ENCODE results near the gene NRCAM. TPM values are rescaled to one million over a fixed set of nuclear protein-coding genes. Genes with fewer than 3 reads are reported as not detected.

NRCAM gene
- total RNA-seq, 1 donor from 2014 or later, result 16.2 TPM

- DNase-seq, result no peak
Observed at GRCh38 chr7:108307194-108307593, 149.0 kb downstream of the NRCAM start.

GRCh38 chr7:108303332-108303731, 152.9 kb downstream of the NRCAM start:
- DNase-seq, result no peak

DNA sequence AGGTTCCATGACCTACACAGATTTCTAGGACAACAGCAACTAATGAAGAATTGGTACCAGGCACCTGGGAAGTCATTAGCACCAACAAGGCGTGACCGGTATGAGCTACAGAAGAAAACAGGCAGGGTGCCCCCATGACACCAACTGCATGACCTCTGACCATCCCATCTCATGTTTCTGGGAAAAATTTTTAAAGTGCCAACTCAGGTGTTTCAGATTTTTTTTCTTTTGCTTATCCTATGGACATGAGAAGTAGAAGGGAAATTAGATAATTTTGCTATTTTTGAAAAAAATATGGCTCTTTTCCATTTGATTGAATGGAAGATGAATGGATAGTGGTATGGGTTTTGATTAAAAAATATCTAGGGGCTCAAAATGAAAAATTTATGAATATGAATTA, 154.8 kb downstream of the NRCAM start:
- no peak for DNase-seq

GRCh38 chr7:108299251-108299973, 156.8 kb downstream of the NRCAM start:
- no peak for DNase-seq

DNA sequence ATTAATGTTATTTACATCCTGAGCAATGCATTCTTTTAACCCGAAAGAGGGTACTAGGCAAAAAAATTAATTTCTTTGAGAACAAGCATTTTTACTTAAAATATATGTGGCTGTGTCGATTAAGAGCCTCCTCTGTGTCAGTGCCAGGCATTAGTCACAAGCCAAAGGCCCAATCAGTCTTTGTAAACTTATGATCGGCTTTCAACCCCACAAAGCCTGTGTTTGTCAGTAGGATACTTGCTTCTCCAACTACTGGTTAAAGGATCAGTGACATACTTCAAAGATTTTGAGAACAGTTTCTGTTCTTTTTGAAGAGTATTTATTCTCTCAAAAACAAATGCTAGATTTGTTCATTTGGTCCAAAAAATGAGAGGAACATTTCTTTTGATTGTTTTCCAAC, 159.3 kb downstream of the NRCAM start:
- no peak for DNase-seq

DNA sequence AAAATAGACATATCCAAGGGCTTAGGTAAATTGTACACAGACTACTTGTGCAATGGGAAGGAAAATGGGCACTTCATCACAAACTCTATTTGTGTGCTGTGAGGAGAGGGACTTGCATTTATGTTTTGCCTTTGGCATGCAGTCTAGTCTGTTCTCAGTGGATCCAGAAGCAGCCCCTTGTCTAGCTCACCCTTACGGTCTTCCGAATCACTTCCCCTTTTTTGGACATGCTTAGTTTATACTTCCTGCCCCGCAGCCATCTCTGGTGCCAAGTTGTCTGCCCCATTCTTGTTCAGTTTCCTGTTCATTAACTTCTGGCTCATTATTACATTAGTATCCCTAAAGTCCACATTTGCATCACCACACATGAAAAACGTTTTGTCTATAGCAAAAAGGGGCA, 161.6 kb downstream of the NRCAM start:
- DNase-seq, result no peak

- no peak for DNase-seq
Observed at GRCh38 chr7:108293149-108293612, 163.1 kb downstream of the NRCAM start.

GRCh38 chr7:108292541-108292940, 163.7 kb downstream of the NRCAM start:
- no peak for DNase-seq

DNA sequence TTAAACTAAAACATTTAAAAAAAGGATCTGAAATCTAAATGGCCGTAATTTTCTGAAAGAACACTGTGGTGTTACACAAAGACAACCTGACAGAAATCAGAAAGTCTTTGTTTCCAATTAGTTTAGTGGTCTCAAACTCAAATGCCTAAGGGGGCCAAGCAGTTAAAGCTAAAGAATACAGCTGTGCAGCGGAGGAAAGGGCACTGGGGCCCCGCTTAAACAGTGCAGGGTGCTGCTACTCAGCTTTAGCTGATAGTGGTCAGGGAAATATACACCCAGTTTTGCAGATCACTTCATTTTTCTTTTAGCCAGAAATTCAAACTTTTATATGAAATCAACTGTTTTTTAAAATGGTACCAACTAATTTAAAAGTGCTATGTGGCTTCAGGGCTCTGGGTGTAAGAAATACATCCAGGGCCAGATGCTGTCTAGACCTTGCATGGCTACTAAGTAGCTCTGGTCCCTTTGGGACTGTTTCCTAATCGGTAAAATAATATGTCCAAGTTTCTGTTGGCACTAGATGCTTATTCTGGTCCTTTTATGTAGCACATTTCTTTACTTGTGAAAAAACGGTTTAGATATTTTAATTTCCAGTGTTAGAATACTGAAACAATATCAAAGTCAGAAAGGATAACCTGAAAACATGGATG, 164.3 kb downstream of the NRCAM start:
- DNase-seq, result no peak

DNA sequence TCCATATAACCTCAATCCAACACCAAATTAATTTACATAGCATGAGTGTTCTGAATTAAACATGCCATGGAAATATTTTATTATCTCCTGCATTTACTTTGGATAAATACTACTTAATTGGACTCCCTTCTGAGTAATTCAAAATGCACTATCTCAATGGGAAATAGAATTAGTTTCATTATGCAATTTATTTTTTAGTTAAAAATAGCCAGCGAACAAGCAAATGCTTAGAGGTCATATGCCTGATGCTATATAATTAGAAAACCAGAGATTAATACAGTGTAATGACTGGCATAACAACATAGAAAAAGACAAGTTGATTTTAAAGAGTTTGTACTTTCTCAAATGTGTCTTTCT, 165.1 kb downstream of the NRCAM start:
- no peak for DNase-seq

DNA sequence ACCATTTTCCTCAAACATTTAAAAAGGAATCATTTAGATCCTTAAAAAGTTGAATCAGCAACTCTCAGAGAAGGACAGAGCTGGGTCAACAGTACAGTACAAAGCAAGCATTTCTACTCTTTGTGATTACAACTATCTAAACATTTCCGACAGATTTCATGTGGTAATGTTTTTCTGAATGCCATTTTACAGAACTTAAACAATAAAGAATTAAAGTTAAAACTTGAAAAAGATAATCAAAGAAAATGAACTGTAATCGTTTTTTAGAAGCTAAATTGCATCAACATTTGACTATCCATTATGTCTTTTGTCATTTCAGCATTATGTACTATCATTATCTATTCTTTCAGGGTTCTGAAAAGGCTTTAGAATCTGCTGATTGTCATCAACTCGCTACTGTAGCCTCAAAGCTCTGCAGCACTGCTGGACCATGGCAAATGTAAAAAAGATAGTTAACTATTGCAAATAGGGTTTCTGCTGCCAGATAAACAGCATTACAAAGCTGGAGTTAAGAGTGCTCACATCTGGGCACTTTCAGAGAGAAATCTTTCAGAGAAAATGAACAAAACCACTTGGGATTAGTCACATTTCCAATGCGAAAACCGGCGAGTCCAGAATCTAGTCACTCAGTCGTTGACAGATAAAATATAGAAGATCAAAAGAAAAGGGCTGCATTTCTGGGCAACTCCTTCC, 165.6 kb downstream of the NRCAM start:
- no peak for DNase-seq

DNA sequence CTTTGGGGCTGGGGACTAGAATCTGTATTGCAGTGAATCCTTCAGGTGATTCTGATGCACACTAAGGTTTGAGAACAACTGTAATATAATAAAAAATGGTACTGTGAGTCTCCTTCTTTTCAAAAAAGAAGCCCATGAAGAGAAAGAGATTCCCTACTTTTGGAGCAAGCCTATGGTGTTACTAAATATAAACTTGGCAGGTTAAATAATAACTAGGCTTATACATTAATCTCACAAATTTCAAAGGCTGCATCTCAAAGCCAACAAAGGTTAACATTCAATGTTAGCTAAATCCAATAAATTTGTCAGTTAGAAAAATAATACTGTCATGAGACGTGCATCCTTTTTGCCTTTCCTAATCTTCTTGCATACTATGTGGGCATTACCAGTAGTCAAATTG, 166.4 kb downstream of the NRCAM start:
- DNase-seq, result no peak

- DNase-seq, result no peak
Observed at GRCh38 chr7:108287857-108288256, 168.4 kb downstream of the NRCAM start.

DNA sequence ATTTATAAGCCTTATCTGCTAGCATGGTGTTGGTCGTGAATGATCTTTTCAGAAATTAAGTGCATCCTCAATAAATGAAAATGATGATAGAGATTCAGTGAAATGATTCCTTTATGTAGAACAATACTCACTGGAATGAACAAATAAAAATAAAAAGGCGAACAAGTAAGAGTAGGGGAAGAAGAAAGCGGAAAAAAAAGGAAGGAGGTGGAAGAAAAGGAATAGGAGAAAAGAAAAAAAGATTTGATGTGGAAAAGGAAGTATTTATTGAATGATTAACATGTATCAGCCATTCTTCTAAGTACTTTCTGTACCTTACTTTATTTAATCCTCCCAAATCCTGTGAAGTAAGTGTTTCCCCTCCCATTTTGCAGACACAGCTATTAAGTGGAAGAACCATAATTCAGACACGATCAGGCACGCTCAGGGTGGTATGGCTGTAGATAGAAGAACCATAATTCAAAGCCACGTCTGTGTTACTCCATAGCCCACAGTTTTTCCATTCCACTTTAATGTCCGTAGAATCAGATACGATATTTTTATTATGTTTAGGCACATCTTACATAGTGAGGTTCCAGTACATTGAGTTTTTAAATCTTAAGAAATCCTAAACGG, 169.8 kb downstream of the NRCAM start:
- DNase-seq, result no peak

DNA sequence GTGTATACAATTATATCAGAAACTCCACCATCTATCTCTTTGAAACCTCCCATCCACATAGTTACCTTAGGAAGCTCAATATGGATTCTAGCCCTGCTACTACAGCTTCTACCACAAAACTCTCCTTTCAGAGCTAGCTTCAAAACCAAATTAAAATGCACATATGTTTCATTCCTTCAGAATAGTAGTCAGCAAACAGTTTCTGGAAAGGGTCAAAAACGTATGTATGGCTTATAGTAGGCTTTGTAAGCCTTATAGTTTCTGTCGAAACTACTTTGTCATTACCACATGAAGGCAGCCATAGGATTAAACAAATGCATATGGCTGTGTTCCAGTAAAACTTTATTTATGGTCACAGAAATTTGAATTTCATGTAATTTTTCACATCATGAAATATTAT, 170.5 kb downstream of the NRCAM start:
- no peak for DNase-seq

DNA sequence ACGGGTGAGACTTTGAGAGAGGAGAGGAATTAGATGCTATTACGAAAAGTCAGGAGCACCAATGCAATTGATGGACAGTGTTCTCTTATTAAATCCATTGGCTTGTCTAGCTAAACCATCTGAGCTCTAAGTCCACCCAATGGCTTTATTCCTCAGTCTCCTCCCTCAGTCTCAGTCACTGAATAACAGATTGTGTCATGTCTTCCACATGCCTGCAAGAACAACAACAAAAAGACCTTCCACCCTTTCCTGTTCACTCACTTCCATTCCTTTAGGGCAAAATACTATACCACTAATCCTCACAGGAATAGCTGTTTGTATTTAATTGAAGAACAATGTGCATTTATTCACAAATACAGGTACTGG, 171.2 kb downstream of the NRCAM start:
- DNase-seq, result no peak

GRCh38 chr7:108284349-108285002, 171.8 kb downstream of the NRCAM start:
- no peak for DNase-seq

DNA sequence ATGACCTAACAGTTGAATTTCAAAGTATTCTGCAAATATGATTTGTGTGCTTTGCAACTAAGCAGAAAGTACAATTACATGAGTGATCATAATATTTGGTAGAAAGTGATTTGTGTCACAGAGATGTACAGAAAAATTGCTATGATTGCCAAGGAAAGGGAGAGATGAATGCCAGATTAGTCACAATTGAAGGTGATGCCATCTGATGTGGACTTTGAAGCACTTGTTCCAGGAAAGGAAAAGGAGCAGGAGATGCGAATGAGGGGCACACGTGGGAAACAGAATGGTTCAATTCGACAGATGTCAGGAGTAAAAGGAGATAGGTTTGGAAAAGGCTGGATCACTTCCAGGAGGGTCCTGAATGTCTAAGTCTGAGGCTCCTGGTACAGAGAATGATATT, 173.0 kb downstream of the NRCAM start:
- no peak for DNase-seq

GRCh38 chr7:108282427-108282996, 173.7 kb downstream of the NRCAM start:
- DNase-seq, result no peak

GRCh38 chr7:108280136-108280535, 176.1 kb downstream of the NRCAM start:
- no peak for DNase-seq

DNA sequence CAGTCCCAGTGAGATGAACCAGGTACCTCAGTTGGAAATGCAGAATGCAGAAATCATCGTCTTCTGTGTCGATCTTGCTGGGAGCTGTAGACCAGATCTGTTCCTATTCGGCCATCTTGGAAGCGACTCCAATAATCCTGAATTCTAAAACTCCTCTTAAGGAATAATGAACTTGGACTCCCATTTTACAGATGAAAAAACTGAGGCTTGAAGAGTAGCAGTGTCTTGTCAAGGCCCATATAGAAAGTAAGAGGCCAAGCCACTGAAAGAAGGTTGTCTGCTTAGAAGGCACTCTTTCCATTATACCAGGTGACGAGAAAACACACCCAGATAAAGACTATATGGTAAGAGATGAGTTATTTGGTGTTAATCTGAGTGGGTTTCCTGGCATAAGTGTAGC, 177.5 kb downstream of the NRCAM start:
- DNase-seq, result no peak

DNA sequence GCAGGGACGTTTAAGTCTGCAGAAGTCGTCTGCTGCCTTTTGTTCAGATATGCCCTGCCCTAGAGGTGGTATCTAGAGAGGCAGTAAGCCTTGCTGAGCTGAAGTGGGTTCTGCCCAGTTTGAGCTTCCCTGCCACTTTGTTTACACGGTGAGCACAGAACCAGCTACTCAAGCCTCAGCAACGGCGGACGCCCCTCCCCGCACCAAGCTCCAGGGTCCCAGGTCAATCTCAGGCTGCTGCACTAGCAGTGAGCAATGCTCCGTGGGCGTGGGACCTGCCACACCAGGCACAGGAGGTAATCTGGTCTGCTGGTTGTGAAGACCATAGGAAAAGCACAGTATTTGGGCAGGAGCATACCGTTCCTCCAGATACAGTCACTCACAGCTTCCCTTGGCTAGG, 178.0 kb downstream of the NRCAM start:
- DNase-seq, result no peak
